RWPE2 (cell line): Measurements from ENCODE around the gene SNX9.

ENCODE experiments used
- ATAC-seq: fragments of 200-7000 bp; cut with Tn5 transposase; 3 replicates; pipeline ENCODE4 v1.9.1; 2021; ENCODE audit warnings: low read depth
- DNase-seq: peaks from one replicate; pipeline ENCODE4 v3.0.0-alpha.2; 2020; ENCODE audit warnings: low spot score
- H3K27ac ChIP-seq: fragments of 450-650 bp; 2 replicates; pipeline ENCODE4 v1.5.1; 2017; ENCODE audit warnings: mild to moderate bottlenecking; ENCODE audit not compliant: poor library complexity, severe bottlenecking
- H3K27me3 ChIP-seq: fragments of 250-450 bp; sonication (Bioruptor Pico); 2 replicates; pipeline ENCODE4 v1.5.1; 2021; ENCODE audit warnings: mild to moderate bottlenecking, moderate library complexity; ENCODE audit not compliant: insufficient read depth, poor library complexity, severe bottlenecking
- H3K36me3 ChIP-seq: fragments of 250-450 bp; sonication (Bioruptor Pico); 2 replicates; pipeline ENCODE4 v1.5.1; 2020; ENCODE audit warnings: low read depth, mild to moderate bottlenecking, moderate library complexity
- H3K4me1 ChIP-seq: fragments of 250-450 bp; sonication (Bioruptor Pico); 2 replicates; pipeline ENCODE4 v1.5.1; 2021; ENCODE audit warnings: mild to moderate bottlenecking, moderate library complexity; ENCODE audit not compliant: insufficient read depth, poor library complexity, severe bottlenecking
- H3K4me3 ChIP-seq: fragments of 250-450 bp; sonication (Bioruptor Pico); 2 replicates; pipeline ENCODE4 v1.5.1; 2021; ENCODE audit warnings: mild to moderate bottlenecking, moderate library complexity; ENCODE audit not compliant: severe bottlenecking
- H3K9me3 ChIP-seq: fragments of 250-450 bp; sonication (Bioruptor Pico); 2 replicates; pipeline ENCODE4 v1.5.1; 2021; ENCODE audit warnings: mild to moderate bottlenecking, moderate library complexity; ENCODE audit not compliant: severe bottlenecking
- TF ChIP-seq, protein P1 (sequence below): fragments of 450-650 bp; IDR thresholded peaks from one replicate; pipeline ENCODE4 v1.5.1; 2017; ENCODE audit warnings: mild to moderate bottlenecking, moderate library complexity; ENCODE audit not compliant: poor library complexity, severe bottlenecking

SNX9 gene

GRCh38 chr6:157987788-157988699 lies 165.0 kb downstream of the SNX9 start:
- ATAC-seq: no peak

DNA sequence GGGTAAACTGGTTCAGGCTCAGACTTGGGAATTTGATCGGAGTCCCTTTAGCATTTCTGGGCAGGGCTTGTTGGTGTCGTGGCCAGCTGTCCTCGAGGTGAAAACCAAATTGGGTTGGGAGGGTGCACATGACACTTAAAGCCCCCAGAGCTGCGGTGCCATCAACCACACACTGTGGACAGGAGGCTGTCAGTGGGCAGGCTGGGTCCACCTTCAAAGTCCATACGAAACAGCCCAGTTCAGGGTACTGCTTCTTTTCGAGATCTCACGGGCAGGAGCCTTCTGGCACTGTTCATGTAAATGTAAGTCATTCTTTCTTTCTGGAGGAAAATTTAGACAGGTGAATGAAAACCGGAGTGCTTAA lies 165.6 kb downstream of the SNX9 start:
- Histone ChIP-seq H3K4me1 (peaks cover 8% of the 10 kb centered on the region), H3K27me3 (no peaks in the 10 kb centered on the region), H3K9me3 (no peaks in the 10 kb centered on the region), H3K27ac (no peak overlapping the region), H3K36me3 (no peaks in the 10 kb centered on the region), H3K4me3 (no peak overlapping the region)
- TF ChIP-seq, protein P1, sequence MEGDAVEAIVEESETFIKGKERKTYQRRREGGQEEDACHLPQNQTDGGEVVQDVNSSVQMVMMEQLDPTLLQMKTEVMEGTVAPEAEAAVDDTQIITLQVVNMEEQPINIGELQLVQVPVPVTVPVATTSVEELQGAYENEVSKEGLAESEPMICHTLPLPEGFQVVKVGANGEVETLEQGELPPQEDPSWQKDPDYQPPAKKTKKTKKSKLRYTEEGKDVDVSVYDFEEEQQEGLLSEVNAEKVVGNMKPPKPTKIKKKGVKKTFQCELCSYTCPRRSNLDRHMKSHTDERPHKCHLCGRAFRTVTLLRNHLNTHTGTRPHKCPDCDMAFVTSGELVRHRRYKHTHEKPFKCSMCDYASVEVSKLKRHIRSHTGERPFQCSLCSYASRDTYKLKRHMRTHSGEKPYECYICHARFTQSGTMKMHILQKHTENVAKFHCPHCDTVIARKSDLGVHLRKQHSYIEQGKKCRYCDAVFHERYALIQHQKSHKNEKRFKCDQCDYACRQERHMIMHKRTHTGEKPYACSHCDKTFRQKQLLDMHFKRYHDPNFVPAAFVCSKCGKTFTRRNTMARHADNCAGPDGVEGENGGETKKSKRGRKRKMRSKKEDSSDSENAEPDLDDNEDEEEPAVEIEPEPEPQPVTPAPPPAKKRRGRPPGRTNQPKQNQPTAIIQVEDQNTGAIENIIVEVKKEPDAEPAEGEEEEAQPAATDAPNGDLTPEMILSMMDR: no peak
- peak; percentile 23 for DNase-seq
- ATAC-seq: no peak

More at GRCh38 chr6:157987788-157988699, 165.0 kb downstream of the SNX9 start:
- Histone ChIP-seq H3K4me3 (no peak overlapping the region), H3K27ac (no peak overlapping the region), H3K36me3 (no peaks in the 10 kb centered on the region), H3K27me3 (no peaks in the 10 kb centered on the region), H3K4me1 (peaks cover 8% of the 10 kb centered on the region), H3K9me3 (no peaks in the 10 kb centered on the region)
- no peak for DNase-seq
- TF ChIP-seq, protein P1: no peak

- H3K36me3 ChIP-seq: no peaks in the 10 kb centered on the region
- no peaks in the 10 kb centered on the region for H3K9me3 ChIP-seq
- ATAC-seq: peak; percentile 81
- peak; percentile 83 for DNase-seq
- H3K27ac ChIP-seq: no peak overlapping the region
- no peaks in the 10 kb centered on the region for H3K27me3 ChIP-seq
- H3K4me1 ChIP-seq: peaks cover 8% of the 10 kb centered on the region
- TF ChIP-seq, protein P1: no peak
- no peak overlapping the region for H3K4me3 ChIP-seq
These were observed 166.7 kb downstream of the SNX9 start for GRCh38 chr6:157989541-157990289.

GRCh38 chr6:157990321-157991066 lies 167.4 kb downstream of the SNX9 start:
- ATAC-seq (no peak), DNase-seq (no peak)
- Histone ChIP-seq H3K9me3 (no peaks in the 10 kb centered on the region), H3K4me3 (no peak overlapping the region), H3K27ac (no peak overlapping the region), H3K36me3 (no peaks in the 10 kb centered on the region), H3K4me1 (peaks cover 8% of the 10 kb centered on the region), H3K27me3 (no peaks in the 10 kb centered on the region)
- TF ChIP-seq, protein P1: no peak
